PC-3 (cell line): ENCODE data around the gene ABHD16A. TPM values are rescaled to one million over a fixed set of nuclear protein-coding genes. Genes with fewer than 3 reads are reported as not detected.

Experiments
- ATAC-seq: fragments of 200-7000 bp; cut with Tn5 transposase; 2 replicates; pipeline ENCODE4 v1.9.1; 2020; ENCODE audit warnings: mild to moderate bottlenecking, moderate library complexity
- BruUV-seq: library from RNA; stranded (reverse); fragments of 400-500 nt; replicated peaks from 2 replicates; lab custom pipeline; 2021; lab: Mats Ljungman, UMichigan
- CTCF ChIA-PET: fragments of 300-600 bp; sonication (Branson Sonifier 250); formaldehyde crosslinking; loops from one replicate; lab custom pipeline; 2022; ENCODE audit warnings: antibody characterized with exemption; lab: Charles Lee
- POLR2A ChIA-PET: fragments of 300-600 bp; sonication (Branson Sonifier 250); formaldehyde crosslinking; loops from one replicate; lab custom pipeline; 2022; ENCODE audit warnings: antibody characterized with exemption; ENCODE audit not compliant: unreplicated experiment; lab: Charles Lee
- DNase-seq: peaks from one replicate; pipeline ENCODE4 v3.0.0-alpha.2; 2015
- H2AFZ ChIP-seq: fragments of 300-600 bp; sonication (generic); 2 replicates; pipeline ENCODE4 v1.6.0; 2016; ENCODE audit warnings: antibody characterized with exemption, low read length
- H3F3A ChIP-seq: fragments of 300-600 bp; sonication (generic); one replicate; pipeline ENCODE4 v1.6.0; 2017; ENCODE audit warnings: antibody characterized with exemption, low read length, control low read depth, mild to moderate bottlenecking; ENCODE audit not compliant: unreplicated experiment
- H3K27ac ChIP-seq: fragments of 300-600 bp; sonication (generic); 2 replicates; pipeline ENCODE4 v1.5.1; 2016; ENCODE audit warnings: mild to moderate bottlenecking, low read length
- H3K27me3 ChIP-seq: fragments of 300-600 bp; sonication (generic); 2 replicates; pipeline ENCODE4 v1.6.1; 2016; ENCODE audit warnings: low read length, mixed read lengths
- H3K36me3 ChIP-seq: fragments of 300-600 bp; sonication (generic); 2 replicates; pipeline ENCODE4 v1.6.1; 2016; ENCODE audit warnings: low read depth, mixed run types, low read length, mixed read lengths
- H3K4me1 ChIP-seq: fragments of 300-600 bp; sonication (generic); 2 replicates; pipeline ENCODE4 v1.5.1; 2016; ENCODE audit warnings: low read length; ENCODE audit not compliant: insufficient read depth
- H3K4me2 ChIP-seq: fragments of 300-600 bp; sonication (generic); 2 replicates; pipeline ENCODE4 v1.6.0; 2016; ENCODE audit warnings: low read length
- H3K4me3 ChIP-seq: fragments of 300-600 bp; sonication (generic); 2 replicates; pipeline ENCODE4 v1.5.1; 2016; ENCODE audit warnings: mild to moderate bottlenecking, low read length, mixed read lengths
- H3K79me2 ChIP-seq: fragments of 300-600 bp; sonication (generic); 2 replicates; pipeline ENCODE4 v1.6.1; 2017; ENCODE audit warnings: low read length, mixed read lengths
- H3K9ac ChIP-seq: fragments of 300-600 bp; sonication (generic); 2 replicates; pipeline ENCODE4 v1.6.0; 2016; ENCODE audit warnings: mild to moderate bottlenecking, low read length
- H3K9me2 ChIP-seq: fragments of 300-600 bp; sonication (generic); replicated peaks from 2 replicates; pipeline ENCODE4 v1.6.1; 2016; ENCODE audit warnings: mixed run types, low read length, mixed read lengths
- H3K9me3 ChIP-seq: fragments of 300-600 bp; sonication (generic); 2 replicates; pipeline ENCODE4 v1.6.1; 2016; ENCODE audit warnings: low read length, mixed read lengths
- H4K20me1 ChIP-seq: fragments of 300-600 bp; sonication (generic); 2 replicates; pipeline ENCODE4 v1.6.1; 2016; ENCODE audit warnings: low read length, mixed read lengths
- CTCF ChIP-seq: fragments of 300-600 bp; sonication (generic); conservative IDR thresholded peaks from 2 replicates; pipeline ENCODE4 v1.5.1; 2017; ENCODE audit warnings: antibody characterized with exemption, low read depth, mild to moderate bottlenecking, low read length
- EZH2 ChIP-seq: fragments of 300-600 bp; sonication (generic); IDR thresholded peaks from one replicate; pipeline ENCODE4 v1.6.1; 2017; ENCODE audit warnings: antibody characterized with exemption, mild to moderate bottlenecking, low read length; ENCODE audit not compliant: unreplicated experiment
- EZH2phosphoT487 ChIP-seq: fragments of 300-600 bp; sonication (generic); IDR thresholded peaks from 2 replicates; pipeline ENCODE4 v1.6.1; 2018; ENCODE audit warnings: mild to moderate bottlenecking, antibody characterized with exemption, low read length, borderline replicate concordance
- intact Hi-C: fragments of 100-400 bp; cut with micrococcal nuclease; formaldehyde crosslinking; loops from 2 replicates; pipeline ENCODE4 v1.9.0; 2023
- total RNA-seq: library from RNA; depleted of rRNA; stranded (reverse); fragments of >200 nt; gene quantifications from 2 replicates; pipeline ENCODE4 v1.2.3, GENCODE V29; 2014

ABHD16A gene
- total RNA-seq, 1 experiment from 2014 or later, result 52.0 TPM

GRCh38 chr6:31661262-31662123, 41.6 kb downstream of the ABHD16A start:
- Histone ChIP-seq H3K4me3 (peak overlapping the region; percentile 92), H3K4me1 (peaks cover 52% of the 10 kb centered on the region), H3K27ac (no peak overlapping the region), H2AFZ (peak overlapping the region; percentile 78; the same call in 1 of the 2 replicates), H3K9ac (peak overlapping the region; percentile 85), H3K79me2 (peaks cover 58% of the 10 kb centered on the region), H3K9me2 (no peaks in the 10 kb centered on the region), H3K36me3 (peaks cover 5% of the 10 kb centered on the region), H3F3A (no peaks in the 10 kb centered on the region), H3K27me3 (no peaks in the 10 kb centered on the region), H3K4me2 (peak overlapping the region; percentile 99), H3K9me3 (no peaks in the 10 kb centered on the region), H4K20me1 (peaks cover 4% of the 10 kb centered on the region; the same call in 1 of the 2 replicates)
- ChIA-PET POLR2A (interaction anchor here (0.7 kb wide), 1 partner anchor 157 kb away, joined by 7 read pairs; no protein-coding TSS in a partner anchor), CTCF (interaction anchor here (0.6 kb wide), 1 partner anchor 1177 kb away, joined by 3 read pairs; the partner anchor contains the start of gene TAP2)
- BruUV-seq, result no TSS peak
- TF ChIP-seq EZH2phosphoT487 (no peak), EZH2 (no peak), CTCF (no peak)
- ATAC-seq (no peak), DNase-seq (no peak)
- intact Hi-C loops, result no loop called here

- H3K4me3 ChIP-seq, result peak within 1 kb of the TSS; percentile 92
- H2AFZ ChIP-seq, result peak within 1 kb of the TSS; percentile 78
- H3K27me3 ChIP-seq, result no peaks in the 10 kb centered on the region
- H3K9me3 ChIP-seq, result no peaks in the 10 kb centered on the region
- peak within 1 kb of the TSS; percentile 28 for H3K27ac ChIP-seq
- CTCF ChIA-PET, result interaction anchor here (0.6 kb wide), 1 partner anchor 1178 kb away, joined by 3 read pairs; the partner anchor contains the start of gene TAP2
- no peaks in the 10 kb centered on the region for H3K9me2 ChIP-seq
- H3K79me2 ChIP-seq, result peaks cover 51% of the 10 kb centered on the region
- ATAC-seq, result peak; percentile 84
- intact Hi-C loops, result no loop called here
- peaks cover 4% of the 10 kb centered on the region; the same call in 1 of the 2 replicates for H4K20me1 ChIP-seq
- H3K36me3 ChIP-seq, result peaks cover 5% of the 10 kb centered on the region
- peak within 1 kb of the TSS; percentile 99 for H3K4me2 ChIP-seq
- BruUV-seq, result TSS peak; percentile 13
- POLR2A ChIA-PET, result interaction anchor here (0.7 kb wide), 2 partner anchors 158 to 1184 kb away, joined by 3 to 7 read pairs; no protein-coding TSS in a partner anchor
- DNase-seq, result peak; percentile 78
- H3K4me1 ChIP-seq, result peaks cover 52% of the 10 kb centered on the region
- no peaks in the 10 kb centered on the region for H3F3A ChIP-seq
- H3K9ac ChIP-seq, result peak within 1 kb of the TSS; percentile 85
- TF ChIP-seq EZH2phosphoT487 (no peak), EZH2 (no peak), CTCF (no peak)
Measured at GRCh38 chr6:31660381-31661261, 42.5 kb downstream of the ABHD16A start, which contains the start of gene C6orf47. TSS of gene C6orf47 (minus strand) at chr6:31660778. CDS start at chr6:31659947, 831 bp downstream.
